Measurements from ENCODE around the gene TMEM260.

The TMEM260 gene

DNA sequence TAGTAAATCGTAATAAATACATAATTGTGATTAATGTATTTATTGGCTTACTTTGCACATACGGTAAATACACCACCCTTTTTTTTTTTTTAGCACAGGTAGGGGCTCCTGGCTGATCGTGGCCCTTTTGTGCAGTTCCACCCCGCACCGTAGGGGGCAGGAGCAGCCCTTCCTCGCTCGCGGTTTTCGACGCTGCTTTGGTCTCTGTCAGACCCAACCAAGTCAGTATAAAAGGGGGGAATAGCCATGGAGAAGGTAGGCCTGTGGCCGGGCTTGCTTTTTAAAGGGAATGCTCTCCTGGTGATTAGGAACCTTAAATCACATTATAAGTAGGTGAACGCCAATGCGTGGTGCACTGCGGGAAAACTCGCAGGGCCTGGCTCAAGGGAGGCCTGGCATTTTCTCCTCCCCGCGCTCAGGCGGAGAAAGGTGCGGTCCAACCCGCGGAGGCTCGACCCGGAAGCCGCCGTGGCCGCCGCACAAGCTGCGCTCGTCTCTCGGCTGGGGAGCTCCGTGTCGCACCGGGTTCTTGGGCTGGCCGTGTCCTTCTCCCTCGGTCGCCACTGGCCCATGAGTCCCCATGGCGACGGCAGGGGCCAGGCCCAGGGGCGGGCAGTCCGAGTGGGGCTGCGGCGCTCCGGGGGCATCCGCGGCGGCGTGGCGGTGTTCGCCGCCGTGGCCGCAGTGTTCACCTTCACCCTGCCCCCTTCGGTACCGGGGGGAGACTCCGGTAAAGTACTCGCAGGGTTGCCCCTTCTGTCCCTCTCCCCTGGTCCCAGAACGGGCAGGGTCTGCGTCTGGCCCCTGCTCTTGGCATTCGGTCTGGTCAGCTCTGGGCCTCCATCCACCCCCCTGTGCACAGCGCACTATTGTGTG, at the start of gene TMEM260:
TMEM260 (plus strand) TSS at position 454 of the 876 bp plus-strand sequence; CDS start at position 571, 117 bp downstream.
- DNase-seq (ENCODE audit: low read depth in 3 of 3) = peak; percentile 81 to 89 (median 82)

- no peak for DNase-seq (ENCODE audit: low read depth in 3 of 3)
Observed at GRCh38 chr14:56532546-56532945, 47.1 kb upstream of the TMEM260 start.

DNA sequence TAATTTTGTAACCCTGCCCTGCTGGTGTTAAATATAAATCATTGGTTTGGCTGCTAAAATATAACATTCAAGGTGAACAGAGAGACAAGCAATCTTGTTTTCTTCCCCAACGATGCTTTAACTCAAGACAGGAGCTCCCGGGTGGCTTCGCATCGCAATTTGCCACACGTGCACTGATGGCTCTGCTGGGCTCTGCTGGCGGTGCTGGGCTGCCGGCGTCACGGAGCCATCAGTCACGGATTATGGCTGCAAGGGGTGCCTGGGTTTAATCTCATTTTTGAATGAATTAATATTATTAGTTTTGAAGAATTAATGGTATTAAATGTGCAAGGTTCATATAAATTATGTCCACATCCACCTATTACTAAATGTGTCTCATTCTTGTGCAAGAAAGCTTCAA, 44.9 kb upstream of the TMEM260 start:
- DNase-seq (ENCODE audit: low read depth in 3 of 3) = no peak

- DNase-seq (ENCODE audit: low read depth in 3 of 3) = no peak
Observed at GRCh38 chr14:56539862-56540261, 39.7 kb upstream of the TMEM260 start.

- no peak for DNase-seq (ENCODE audit: low read depth in 3 of 3)
Observed at GRCh38 chr14:56543436-56543835, 36.2 kb upstream of the TMEM260 start.

GRCh38 chr14:56549721-56550120, 29.9 kb upstream of the TMEM260 start:
- no peak for DNase-seq (ENCODE audit: low read depth in 3 of 3)

- DNase-seq (ENCODE audit: low read depth in 3 of 3) = no peak
Observed at GRCh38 chr14:56552615-56553014, 27.0 kb upstream of the TMEM260 start.

- no peak for DNase-seq (ENCODE audit: low read depth in 3 of 3)
Observed at GRCh38 chr14:56554301-56554700, 25.3 kb upstream of the TMEM260 start.

DNA sequence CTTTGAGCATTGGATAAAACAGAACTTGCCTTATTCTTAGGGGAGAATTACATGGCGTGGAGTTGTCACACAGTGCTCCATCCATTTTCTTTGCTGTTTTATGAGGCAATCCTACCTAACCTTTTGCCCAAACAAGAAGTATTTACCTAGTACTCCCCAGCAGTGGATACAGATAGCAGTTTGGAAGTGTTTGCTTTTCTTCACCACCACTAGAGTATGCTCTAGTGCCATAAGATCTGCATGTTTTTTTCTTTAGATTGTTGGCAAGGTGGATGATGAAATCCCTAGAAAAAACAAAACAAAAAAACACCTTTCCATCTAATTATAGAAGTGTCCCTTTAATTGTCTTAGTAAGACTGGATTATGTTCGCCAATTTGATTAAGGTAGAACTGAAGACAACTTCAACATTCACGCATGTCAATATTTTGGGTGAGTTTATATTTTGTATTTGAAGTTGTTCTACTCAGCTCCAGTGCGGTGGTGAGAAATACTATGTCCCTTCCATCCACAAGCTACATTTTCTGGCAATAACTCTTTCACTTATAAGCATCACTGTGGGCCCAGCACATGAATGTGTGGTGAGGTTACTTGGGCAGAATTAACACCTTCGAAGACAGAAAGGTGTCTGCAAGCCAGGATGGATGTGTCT, 23.6 kb upstream of the TMEM260 start:
- DNase-seq (ENCODE audit: low read depth in 3 of 3) = no peak

GRCh38 chr14:56559182-56559581, 20.4 kb upstream of the TMEM260 start:
- no peak for DNase-seq (ENCODE audit: low read depth in 3 of 3)

DNA sequence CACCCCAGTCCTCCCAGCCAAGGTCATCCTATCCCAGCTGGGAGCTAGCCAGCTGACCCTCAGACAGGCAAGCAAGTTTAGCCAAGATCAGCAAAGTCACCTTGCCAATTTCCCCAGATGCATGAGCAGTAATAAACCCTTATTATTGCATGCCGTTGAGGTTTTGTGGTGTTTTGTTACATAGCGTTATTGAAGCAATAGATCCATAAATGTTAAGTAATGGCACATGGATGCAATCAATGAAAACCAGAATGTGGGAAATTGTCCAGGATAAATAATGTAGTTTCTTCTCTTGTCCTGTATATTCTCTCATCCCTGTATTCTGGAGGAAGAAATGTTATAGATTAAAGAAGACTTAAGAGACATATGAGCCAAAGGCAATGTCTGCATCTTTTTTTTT, 18.0 kb upstream of the TMEM260 start:
- no peak for DNase-seq (ENCODE audit: low read depth in 3 of 3)

DNA sequence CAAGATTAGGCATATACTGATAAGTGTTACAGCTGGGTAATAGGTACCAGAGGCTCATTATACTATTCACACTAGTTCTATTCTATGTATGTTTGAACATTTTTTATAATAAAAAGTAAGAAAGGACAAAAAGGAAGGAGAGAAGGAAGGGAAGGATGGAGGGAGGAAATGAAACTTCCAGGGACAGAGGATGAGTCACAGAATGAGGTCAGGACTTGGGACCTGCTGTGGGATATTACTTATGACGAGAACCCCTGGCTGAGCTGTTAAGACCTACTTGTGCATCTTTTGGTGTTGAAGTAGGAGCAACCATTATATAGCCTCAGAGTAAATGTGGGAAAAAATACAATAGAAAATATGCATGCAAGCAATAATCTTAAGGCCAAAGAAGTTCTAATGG, 16.7 kb upstream of the TMEM260 start:
- no peak for DNase-seq (ENCODE audit: low read depth in 3 of 3)

- DNase-seq (ENCODE audit: low read depth in 3 of 3) = no peak
Observed at GRCh38 chr14:56569174-56569573, 10.4 kb upstream of the TMEM260 start.

DNA sequence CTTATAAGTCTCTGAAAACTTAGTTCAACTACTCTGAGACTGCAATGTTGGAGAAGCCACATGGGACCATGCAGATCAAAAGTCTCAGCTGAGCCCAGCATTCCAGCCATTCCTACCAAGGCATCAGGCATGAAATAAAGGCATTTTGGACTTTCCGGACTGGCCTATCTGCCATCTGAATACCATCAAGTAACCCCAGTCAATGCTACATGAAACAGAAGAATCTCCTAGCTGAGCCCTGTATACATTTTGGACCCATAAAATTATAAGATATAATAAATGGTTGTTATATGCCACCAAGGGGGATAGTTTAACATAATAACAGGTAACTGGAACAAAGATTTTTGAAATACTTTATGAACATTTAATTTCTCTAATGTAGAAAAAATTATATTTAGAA, 9.3 kb upstream of the TMEM260 start:
- no peak for DNase-seq (ENCODE audit: low read depth in 3 of 3)

DNA sequence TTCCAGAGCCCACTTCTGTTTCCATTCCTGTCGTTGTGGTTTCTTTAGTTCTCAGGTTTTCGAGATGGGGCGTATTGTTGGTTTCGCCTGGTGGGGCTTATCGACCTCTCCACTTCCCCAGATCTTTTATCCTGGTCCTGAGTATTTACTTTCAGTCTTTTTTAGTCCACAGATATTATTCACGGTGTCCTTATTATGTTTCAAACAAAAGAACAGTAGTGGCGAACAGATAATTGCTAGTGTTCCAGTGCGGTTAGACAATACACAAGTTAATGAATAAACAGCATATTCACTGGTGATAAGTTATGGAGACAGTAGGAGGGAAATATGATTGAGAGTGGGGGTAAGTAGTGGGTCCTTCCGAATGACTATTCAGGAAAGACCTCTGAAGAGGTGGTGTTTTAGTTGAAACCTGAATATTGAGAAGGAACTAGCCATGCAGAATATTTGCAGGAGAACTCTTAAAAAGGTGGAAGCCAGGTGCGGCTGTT, 668 bp downstream of the TMEM260 start:
- no peak for DNase-seq (ENCODE audit: low read depth in 3 of 3)

GRCh38 chr14:56581041-56581727, 1.6 kb downstream of the TMEM260 start:
- no peak for DNase-seq (ENCODE audit: low read depth in 3 of 3)

DNA sequence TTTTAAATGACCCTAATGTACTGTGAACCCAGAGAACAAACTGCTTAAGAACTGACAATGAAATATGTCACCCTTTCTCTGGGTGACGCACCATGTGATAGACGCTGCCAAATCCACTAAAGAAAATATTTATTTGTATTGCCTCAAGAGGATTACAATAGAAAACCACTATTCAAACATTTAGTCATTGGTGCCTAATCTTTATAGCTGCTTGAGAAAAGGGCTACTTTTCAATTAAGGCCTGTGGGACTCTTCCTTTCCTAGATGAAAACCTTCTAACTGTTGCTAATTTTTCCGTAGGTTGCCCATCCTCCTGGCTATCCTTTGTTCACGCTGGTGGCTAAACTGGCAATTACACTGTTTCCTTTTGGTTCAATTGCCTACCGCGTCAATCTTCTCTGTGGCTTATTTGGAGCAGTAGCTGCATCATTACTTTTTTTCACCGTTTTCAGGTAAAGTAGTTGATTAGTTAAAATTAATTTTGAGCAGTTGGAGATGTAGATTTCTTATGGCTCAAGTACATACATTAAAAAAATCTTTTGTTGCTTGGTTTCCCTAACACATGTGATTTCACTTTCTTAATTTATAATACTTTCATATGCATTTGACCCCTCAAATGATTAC, 6.0 kb downstream of the TMEM260 start:
- no peak for DNase-seq (ENCODE audit: low read depth in 3 of 3)

GRCh38 chr14:56587701-56588100, 8.1 kb downstream of the TMEM260 start:
- DNase-seq (ENCODE audit: low read depth in 3 of 3) = no peak

- DNase-seq (ENCODE audit: low read depth in 3 of 3) = no peak
Observed at GRCh38 chr14:56590535-56590960, 10.9 kb downstream of the TMEM260 start.

GRCh38 chr14:56592746-56593544, 13.3 kb downstream of the TMEM260 start:
- DNase-seq (ENCODE audit: low read depth in 3 of 3) = no peak

- DNase-seq (ENCODE audit: low read depth in 3 of 3) = no peak
Observed at GRCh38 chr14:56594428-56594827, 14.8 kb downstream of the TMEM260 start.

Measured in stimulated activated CD4-positive, alpha-beta T cell treated with anti-CD3 and anti-CD28 coated beads, TNF-alpha, amount 100 ng/mL, for 24 hours (primary cell).